ENCODE data around the gene LIN7C.

- TF ChIP-seq CTCF (IDR thresholded peaks at IDR 0.05; ENCODE audit: low read depth, low read length, missing input control) (no peak), RAD21 (IDR thresholded peaks at IDR 0.05) (no peak), TAF1 (conservative IDR thresholded peaks at IDR 0.05) (no peak), YY1 (IDR thresholded peaks at IDR 0.05) (no peak), MAX (IDR thresholded peaks at IDR 0.05) (no peak), ZBTB33 (IDR thresholded peaks at IDR 0.05) (no peak), REST (IDR thresholded peaks at IDR 0.05) (no peak), FOXA1 (IDR thresholded peaks at IDR 0.05) (no peak), GABPA (IDR thresholded peaks at IDR 0.05 in 1 of 2, conservative IDR thresholded peaks at IDR 0.05 in 1 of 2) (no peak), ATF3 (IDR thresholded peaks at IDR 0.05) (no peak), RXRA (IDR thresholded peaks at IDR 0.05) (no peak)
Observed at GRCh38 chr11:27520226-27520625, 13.7 kb upstream of the LIN7C start.

All from liver (tissue), 3 donors.